ENCODE measurements around the gene SEC62. TPM values are rescaled to one million over a fixed set of nuclear protein-coding genes. Genes with fewer than 3 reads are reported as not detected.

SEC62 gene
- total RNA-seq, 1 donor from 2014 or later: 108 TPM

GRCh38 chr3:170047133-170047404 lies 80.5 kb downstream of the SEC62 start:
- FAIRE-seq: no peak
- no peak for DNase-seq (ENCODE audit: low spot score in 2 of 2)

Other genes with a start within 250 kb of the SEC62 start
- gene TERC, start 201.7 kb upstream of the SEC62 start, total RNA-seq: 61.1 TPM
- 3.3 TPM for gene ACTRT3, start 197.2 kb upstream of the SEC62 start, total RNA-seq
- 44.4 TPM for gene MYNN, start 193.4 kb upstream of the SEC62 start, total RNA-seq
- 0.82 TPM for gene LRRIQ4, start 153.9 kb upstream of the SEC62 start, total RNA-seq
- gene LRRC34, start 153.9 kb upstream of the SEC62 start, total RNA-seq: 5.3 TPM
- under 0.01 TPM for gene LRRC31, start 96.9 kb upstream of the SEC62 start, total RNA-seq
- gene SAMD7, start 55.2 kb upstream of the SEC62 start, total RNA-seq: not detected
- 2.9 TPM for gene GPR160, start 71.2 kb downstream of the SEC62 start, total RNA-seq
- 35.1 TPM for gene PHC3, start 214.9 kb downstream of the SEC62 start, total RNA-seq

Data from frontal cortex (tissue), 4 donors.